CD4-positive, alpha-beta T cell (primary cell): ENCODE results near the gene TFAM. TPM values are rescaled to one million over a fixed set of nuclear protein-coding genes. Genes with fewer than 3 reads are reported as not detected.

Experiments used
- ATAC-seq: fragments of 200-7000 bp; cut with Tn5 transposase; one replicate; pipeline ENCODE4 v1.10.0; 2022; ENCODE audit warnings: mild to moderate bottlenecking; ENCODE audit not compliant: poor library complexity
- CTCF ChIA-PET: fragments of 350-600 bp; sonication (Branson Sonifier 250); formaldehyde crosslinking; loops from one replicate; lab custom pipeline; 2021; ENCODE audit warnings: antibody characterized with exemption, inconsistent platforms; lab: Charles Lee
- POLR2A ChIA-PET: fragments of 350-600 bp; sonication (Branson Sonifier 250); formaldehyde crosslinking; loops from one replicate; lab custom pipeline; 2021; ENCODE audit warnings: antibody characterized with exemption, inconsistent platforms; lab: Charles Lee
- DNase-seq, 14 experiments: peaks; one replicate each; pipeline ENCODE4 v3.0.0-alpha.2; 2013 to 2020; ENCODE audit warnings: mixed read lengths in 2 of 14
- H3K27ac ChIP-seq, 2 donors: one replicate each; pipeline versions ENCODE4 v1.5.1 to v1.7.0; 2013; ENCODE audit warnings: low read length in 2 of 2, low read depth in 1 of 2, mild to moderate bottlenecking in 1 of 2
- H3K27me3 ChIP-seq, 2 experiments: 1 replicate in 1 of 2; 2 replicates in 1 of 2; pipeline versions ENCODE4 v1.6.1 to v1.7.0; 2013; ENCODE audit warnings: low read length in 2 of 2, control low read depth in 1 of 2, mild to moderate bottlenecking in 1 of 2, moderate library complexity in 1 of 2; ENCODE audit not compliant: insufficient read depth in 2 of 2, control insufficient read depth in 1 of 2
- H3K36me3 ChIP-seq: one replicate; pipeline ENCODE4 v1.6.1; 2013; ENCODE audit warnings: low read length, control low read depth; ENCODE audit not compliant: insufficient read depth
- H3K4me1 ChIP-seq: one replicate; pipeline ENCODE4 v1.6.1; 2013; ENCODE audit warnings: low read length, control low read depth; ENCODE audit not compliant: insufficient read depth
- H3K4me3 ChIP-seq: one replicate; pipeline ENCODE4 v1.5.1; 2013; ENCODE audit warnings: mild to moderate bottlenecking, low read length, moderate library complexity
- H3K9me3 ChIP-seq, 2 experiments: 1 replicate in 1 of 2; 2 replicates in 1 of 2; pipeline versions ENCODE4 v1.6.1 to v1.7.0; 2013; ENCODE audit warnings: low read length in 2 of 2, mild to moderate bottlenecking in 2 of 2, control low read depth in 1 of 2, moderate library complexity in 1 of 2; ENCODE audit not compliant: control insufficient read depth in 1 of 2, insufficient read depth in 1 of 2
- H3K27ac Mint-ChIP-seq: one replicate; pipeline ENCODE4 v1.8.0; 2020; ENCODE audit warnings: mixed read lengths
- H3K27me3 Mint-ChIP-seq: one replicate; pipeline ENCODE4 v1.8.0; 2021; ENCODE audit warnings: mixed read lengths
- H3K36me3 Mint-ChIP-seq: one replicate; pipeline ENCODE4 v1.8.0; 2021; ENCODE audit warnings: low read depth, mixed read lengths
- H3K4me1 Mint-ChIP-seq: one replicate; pipeline ENCODE4 v1.8.0; 2021; ENCODE audit warnings: low read depth, mixed read lengths
- H3K4me3 Mint-ChIP-seq: one replicate; pipeline ENCODE4 v1.8.0; 2020; ENCODE audit warnings: mild to moderate bottlenecking, mixed read lengths
- H3K9me3 Mint-ChIP-seq: one replicate; pipeline ENCODE4 v1.8.0; 2020; ENCODE audit warnings: mixed read lengths
- intact Hi-C, 2 experiments: fragments of 100-400 bp; cut with DNase I in 1 of 2; cut with micrococcal nuclease in 1 of 2; formaldehyde crosslinking; loops; one replicate each; pipeline versions ENCODE4 v1.15.1 to v1.9.0; 2023 to 2025; cut with DNase I, micrococcal nuclease
- total RNA-seq, 174 experiments: library from RNA in 2 of 174; stranded (reverse) in 2 of 174; gene quantifications; one replicate each; pipeline ENCODE4 v1.2.3 and lab custom pipeline; 2021 to 2026
- TF ChIP-seq, protein P1 (sequence below): fragments of 200-600 bp; IDR thresholded peaks from one replicate; pipeline ENCODE4 v1.8.0; 2022; ENCODE audit warnings: antibody characterized with exemption, mild to moderate bottlenecking

The TFAM gene
- total RNA-seq, 2 experiments from 2014 or later, result 43.7 to 50.5 TPM

GRCh38 chr10:58438986-58439385 is 53.8 kb downstream of the TFAM start:
- H3K4me1 ChIP-seq, result peaks cover 5% of the 10 kb centered on the region
- H3K36me3 ChIP-seq, result no peaks in the 10 kb centered on the region
- H3K27ac Mint-ChIP-seq, result no peak overlapping the region
- POLR2A ChIA-PET, result no interaction called here
- CTCF ChIA-PET, result no interaction called here
- no peaks in the 10 kb centered on the region for H3K27me3 Mint-ChIP-seq
- ATAC-seq, result no peak
- H3K4me1 Mint-ChIP-seq, result peaks cover 21% of the 10 kb centered on the region
- H3K27ac ChIP-seq, result no peak overlapping the region
- peaks cover 3% of the 10 kb centered on the region for H3K9me3 Mint-ChIP-seq
- no peak overlapping the region for H3K4me3 Mint-ChIP-seq
- no peak for DNase-seq
- no peaks in the 10 kb centered on the region for H3K27me3 ChIP-seq
- TF ChIP-seq, protein P1, sequence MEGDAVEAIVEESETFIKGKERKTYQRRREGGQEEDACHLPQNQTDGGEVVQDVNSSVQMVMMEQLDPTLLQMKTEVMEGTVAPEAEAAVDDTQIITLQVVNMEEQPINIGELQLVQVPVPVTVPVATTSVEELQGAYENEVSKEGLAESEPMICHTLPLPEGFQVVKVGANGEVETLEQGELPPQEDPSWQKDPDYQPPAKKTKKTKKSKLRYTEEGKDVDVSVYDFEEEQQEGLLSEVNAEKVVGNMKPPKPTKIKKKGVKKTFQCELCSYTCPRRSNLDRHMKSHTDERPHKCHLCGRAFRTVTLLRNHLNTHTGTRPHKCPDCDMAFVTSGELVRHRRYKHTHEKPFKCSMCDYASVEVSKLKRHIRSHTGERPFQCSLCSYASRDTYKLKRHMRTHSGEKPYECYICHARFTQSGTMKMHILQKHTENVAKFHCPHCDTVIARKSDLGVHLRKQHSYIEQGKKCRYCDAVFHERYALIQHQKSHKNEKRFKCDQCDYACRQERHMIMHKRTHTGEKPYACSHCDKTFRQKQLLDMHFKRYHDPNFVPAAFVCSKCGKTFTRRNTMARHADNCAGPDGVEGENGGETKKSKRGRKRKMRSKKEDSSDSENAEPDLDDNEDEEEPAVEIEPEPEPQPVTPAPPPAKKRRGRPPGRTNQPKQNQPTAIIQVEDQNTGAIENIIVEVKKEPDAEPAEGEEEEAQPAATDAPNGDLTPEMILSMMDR, result no peak
- H3K36me3 Mint-ChIP-seq, result no peaks in the 10 kb centered on the region
- intact Hi-C loops, result no loop called here
- no peak overlapping the region for H3K4me3 ChIP-seq
- H3K9me3 ChIP-seq, result no peaks in the 10 kb centered on the region

- ChIA-PET CTCF (no interaction called here), POLR2A (no interaction called here)
- ATAC-seq (no peak), DNase-seq (no peak)
- H3K27me3 ChIP-seq, result peaks cover 0 to under 1% of the 10 kb centered on the region in 2 experiments
- no peaks in the 10 kb centered on the region for H3K9me3 ChIP-seq
- peaks cover 21% of the 10 kb centered on the region for H3K4me1 Mint-ChIP-seq
- no peak overlapping the region for H3K4me3 Mint-ChIP-seq
- H3K4me3 ChIP-seq, result no peak overlapping the region
- H3K27ac Mint-ChIP-seq, result no peak overlapping the region
- intact Hi-C loops, result no loop called here
- peaks cover 3% of the 10 kb centered on the region for H3K9me3 Mint-ChIP-seq
- H3K4me1 ChIP-seq, result peaks cover 5% of the 10 kb centered on the region
- H3K36me3 Mint-ChIP-seq, result no peaks in the 10 kb centered on the region
- no peak overlapping the region for H3K27ac ChIP-seq
- no peaks in the 10 kb centered on the region for H3K36me3 ChIP-seq
- TF ChIP-seq, protein P1, result no peak
- H3K27me3 Mint-ChIP-seq, result peaks cover under 1% of the 10 kb centered on the region
These were observed 54.6 kb downstream of the TFAM start for GRCh38 chr10:58439632-58440364.

GRCh38 chr10:58440484-58440883 is 55.3 kb downstream of the TFAM start:
- H3K27me3 ChIP-seq, result peaks cover 0 to 3% of the 10 kb centered on the region in 2 experiments
- Mint-ChIP-seq H3K27ac (no peak overlapping the region), H3K9me3 (peaks cover 3% of the 10 kb centered on the region), H3K4me1 (peaks cover 15% of the 10 kb centered on the region), H3K4me3 (no peak overlapping the region), H3K36me3 (no peaks in the 10 kb centered on the region), H3K27me3 (peaks cover 6% of the 10 kb centered on the region)
- ChIA-PET CTCF (no interaction called here), POLR2A (no interaction called here)
- no peaks in the 10 kb centered on the region for H3K36me3 ChIP-seq
- H3K4me1 ChIP-seq, result peaks cover 2% of the 10 kb centered on the region
- DNase-seq, result no peak
- no peak overlapping the region for H3K4me3 ChIP-seq
- H3K9me3 ChIP-seq, result no peaks in the 10 kb centered on the region
- ATAC-seq, result no peak
- H3K27ac ChIP-seq, result no peak overlapping the region
- TF ChIP-seq, protein P1, result no peak
- intact Hi-C loops, result no loop called here
